ENCODE results near the gene FURIN.
A peak's percentile ranks its signal among the peaks of the same experiment; 100 is the strongest.
"Not testable (repeated sequence)": the region's sequence is repeated elsewhere in the genome, so short reads cannot be mapped to it uniquely, and the experiment has no call there.

FURIN gene

DNA sequence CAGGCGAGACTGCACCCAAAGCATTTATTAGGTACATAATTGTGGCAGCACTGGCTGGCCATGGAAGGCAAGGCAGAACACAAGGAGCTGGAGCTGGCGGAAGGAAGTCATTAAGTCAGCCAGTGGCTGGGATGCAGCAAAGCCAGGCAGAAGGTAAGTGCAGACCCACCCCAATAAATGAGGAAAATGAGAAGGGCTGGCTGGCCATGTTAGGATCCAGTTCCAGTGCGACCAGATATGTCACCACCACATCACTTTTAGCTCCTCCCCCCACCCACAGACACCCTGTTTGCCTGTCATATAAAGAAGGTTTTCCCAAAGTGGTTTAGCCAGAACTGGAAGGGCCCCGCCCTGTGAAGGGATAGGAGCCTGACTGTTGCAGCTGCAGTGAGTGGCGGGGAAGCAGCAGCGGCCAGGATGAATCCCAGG lies at the start of gene FURIN:
TSS of gene FURIN (plus strand) at position 328 of the 429 bp plus-strand sequence. CDS start 7,153 bp downstream, outside the sequence.
- DNase-seq (ENCODE audit: low spot score) = peak; percentile 92

- DNase-seq (ENCODE audit: low spot score) = no peak
These were observed 49.0 kb upstream of the FURIN start for GRCh38 chr15:90819390-90819789.

GRCh38 chr15:90819850-90820249 lies 48.5 kb upstream of the FURIN start:
- DNase-seq (ENCODE audit: low spot score) = no peak

DNA sequence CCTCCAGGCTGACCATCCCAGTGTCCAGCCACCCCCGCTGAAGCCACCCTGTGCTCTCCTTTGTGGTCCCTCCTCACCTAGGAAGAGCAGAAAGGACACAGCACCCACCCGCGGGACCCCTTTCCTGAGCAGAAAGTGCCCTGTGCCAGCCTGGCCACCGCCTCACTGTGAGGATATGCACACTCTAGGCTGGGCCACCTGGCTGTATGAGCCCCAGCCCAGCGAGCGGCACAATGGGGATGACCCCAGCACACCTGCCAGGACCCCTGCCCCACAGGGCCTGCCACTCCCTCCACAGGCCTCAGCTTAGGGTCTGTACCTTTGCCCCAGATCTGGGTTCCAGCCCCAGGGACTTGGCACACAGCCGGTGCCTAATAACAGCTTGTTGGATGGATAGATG lies 47.9 kb upstream of the FURIN start:
- no peak for DNase-seq (ENCODE audit: low spot score)

GRCh38 chr15:90822204-90822955 lies 46.0 kb upstream of the FURIN start:
- DNase-seq (ENCODE audit: low spot score) = no peak

- no peak for DNase-seq (ENCODE audit: low spot score)
These were observed 44.9 kb upstream of the FURIN start for GRCh38 chr15:90823455-90823974.

- DNase-seq (ENCODE audit: low spot score) = not testable (repeated sequence)
These were observed 43.1 kb upstream of the FURIN start for GRCh38 chr15:90825115-90825899.

DNA sequence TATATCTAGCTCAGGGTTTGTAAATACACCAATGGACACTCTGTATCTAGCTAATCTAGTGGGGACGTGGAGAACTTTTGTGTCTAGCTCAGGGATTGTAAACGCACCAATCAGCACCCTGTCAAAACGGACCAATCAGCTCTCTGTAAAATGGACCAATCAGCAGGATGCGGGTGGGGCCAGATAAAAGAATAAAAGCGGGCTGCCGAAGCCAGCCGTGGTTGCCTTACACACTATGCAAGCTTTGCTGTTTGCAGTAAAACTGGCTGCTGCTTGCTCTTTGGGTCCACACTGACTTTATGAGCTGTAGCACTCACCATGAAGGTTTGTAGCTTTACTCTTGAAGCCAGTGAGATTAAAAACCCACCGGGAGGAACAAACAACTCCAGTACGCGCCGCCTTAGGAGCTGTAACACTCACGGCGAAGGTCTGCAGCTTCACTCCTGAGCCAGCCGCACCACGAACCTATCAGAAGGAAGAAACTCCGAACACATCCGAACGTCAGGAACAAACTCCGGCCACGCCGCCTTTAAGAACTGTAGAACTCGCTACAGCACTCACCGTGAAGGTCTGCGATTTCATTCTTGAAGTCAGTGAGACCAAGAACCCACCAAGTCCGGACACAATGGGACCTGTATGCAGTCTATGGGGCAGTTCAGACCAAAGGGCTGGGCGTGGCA lies 42.0 kb upstream of the FURIN start:
- not testable (repeated sequence) for DNase-seq (ENCODE audit: low spot score)

DNA sequence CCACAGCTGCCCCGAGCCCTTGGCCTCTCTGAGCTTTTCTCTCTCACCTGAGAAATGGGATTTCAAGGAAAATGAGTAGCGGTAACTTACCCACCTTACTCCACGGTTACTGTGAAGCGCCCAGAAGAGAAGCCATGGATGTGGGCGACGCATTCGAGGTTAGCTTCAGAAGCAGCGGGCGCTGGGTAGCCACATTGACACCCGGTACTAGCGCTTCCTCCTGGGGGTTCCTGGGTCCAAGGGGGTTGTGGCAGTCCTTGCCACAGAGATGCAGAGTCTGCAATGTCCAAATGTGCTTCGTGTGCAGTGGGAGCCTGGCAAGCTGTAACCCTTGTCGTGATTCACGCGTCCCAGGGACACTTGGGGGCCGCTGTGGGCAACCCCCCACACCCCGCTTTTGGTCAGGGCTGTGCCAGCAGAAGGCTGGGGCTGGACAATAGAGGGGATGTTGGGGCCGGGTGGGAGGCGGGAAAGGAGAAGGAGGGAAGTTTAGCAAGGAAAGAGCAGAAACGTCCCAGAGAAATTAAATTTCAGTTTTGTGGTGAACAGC lies 41.4 kb upstream of the FURIN start:
- DNase-seq (ENCODE audit: low spot score) = no peak

DNA sequence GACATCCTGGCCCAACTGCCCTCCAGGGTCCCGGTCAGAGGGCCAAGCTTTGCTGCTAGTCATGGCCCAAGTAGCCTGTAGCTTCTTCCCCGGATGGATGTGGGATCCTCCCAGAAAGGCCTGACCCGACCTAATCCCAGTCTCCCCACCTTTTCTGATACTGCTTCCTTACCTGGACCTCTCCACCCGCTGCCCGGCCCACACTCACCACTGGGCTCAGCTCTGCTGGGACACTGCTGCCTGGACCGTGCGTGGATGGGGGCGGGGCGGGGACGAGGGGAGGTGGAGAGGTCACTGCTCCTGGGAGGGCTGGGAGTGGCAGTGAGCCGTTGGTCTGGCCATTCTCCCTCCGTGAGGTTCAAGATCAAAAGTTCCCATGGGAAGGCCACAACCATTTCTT lies 40.3 kb upstream of the FURIN start:
- no peak for DNase-seq (ENCODE audit: low spot score)

GRCh38 chr15:90829126-90829525 lies 39.3 kb upstream of the FURIN start:
- no peak for DNase-seq (ENCODE audit: low spot score)

GRCh38 chr15:90829942-90830440 lies 38.4 kb upstream of the FURIN start:
- no peak for DNase-seq (ENCODE audit: low spot score)

- DNase-seq (ENCODE audit: low spot score) = no peak
These were observed 33.8 kb upstream of the FURIN start for GRCh38 chr15:90834626-90835025.

DNA sequence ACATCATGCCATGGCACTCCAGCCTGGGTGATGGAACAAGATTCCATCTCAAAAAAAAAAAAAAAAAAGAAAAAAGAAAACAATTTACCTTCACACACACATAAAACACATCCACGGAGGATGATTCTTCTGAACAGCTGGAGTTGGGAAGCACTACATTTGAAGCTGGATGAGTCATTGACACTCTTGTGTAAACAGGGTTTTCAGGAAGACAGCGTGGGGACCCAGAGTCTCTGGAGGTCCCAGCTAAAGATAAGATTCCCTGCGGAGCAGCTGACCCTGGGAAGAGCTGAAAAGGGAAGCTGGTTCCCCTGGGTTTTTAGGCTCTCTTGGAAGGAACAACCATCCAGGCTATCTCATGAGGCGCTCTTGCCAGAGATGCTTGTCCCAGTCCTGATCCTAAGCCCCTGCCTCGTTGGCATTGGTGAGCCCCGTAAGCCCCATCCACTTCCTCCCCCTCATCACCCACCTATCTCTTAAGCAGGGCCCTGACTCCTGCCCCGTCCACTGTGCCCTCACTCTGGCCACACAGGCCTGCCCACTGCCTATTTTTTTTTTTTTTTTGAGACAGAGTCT lies 32.0 kb upstream of the FURIN start:
- peak; percentile 70 for DNase-seq (ENCODE audit: low spot score)

DNA sequence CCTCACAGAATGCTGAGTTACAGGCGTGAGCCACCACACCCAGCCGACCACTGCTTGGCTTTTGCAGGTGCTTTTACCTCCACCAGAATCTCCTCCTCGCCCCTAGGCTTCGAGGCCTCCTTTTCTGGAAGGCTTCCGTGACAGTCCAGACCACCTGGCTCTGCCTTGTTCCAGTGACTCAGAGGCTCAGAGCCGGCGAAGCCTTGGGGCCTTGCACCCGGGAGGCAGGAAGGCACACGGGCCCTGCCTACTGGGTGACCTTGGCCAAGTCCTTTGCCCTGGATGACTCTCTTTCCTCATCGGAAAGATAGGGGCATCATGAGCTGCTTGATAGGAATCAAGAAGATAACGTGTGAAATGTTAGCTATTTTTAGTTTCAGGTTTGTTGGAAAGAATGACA lies 31.3 kb upstream of the FURIN start:
- DNase-seq (ENCODE audit: low spot score) = no peak

DNA sequence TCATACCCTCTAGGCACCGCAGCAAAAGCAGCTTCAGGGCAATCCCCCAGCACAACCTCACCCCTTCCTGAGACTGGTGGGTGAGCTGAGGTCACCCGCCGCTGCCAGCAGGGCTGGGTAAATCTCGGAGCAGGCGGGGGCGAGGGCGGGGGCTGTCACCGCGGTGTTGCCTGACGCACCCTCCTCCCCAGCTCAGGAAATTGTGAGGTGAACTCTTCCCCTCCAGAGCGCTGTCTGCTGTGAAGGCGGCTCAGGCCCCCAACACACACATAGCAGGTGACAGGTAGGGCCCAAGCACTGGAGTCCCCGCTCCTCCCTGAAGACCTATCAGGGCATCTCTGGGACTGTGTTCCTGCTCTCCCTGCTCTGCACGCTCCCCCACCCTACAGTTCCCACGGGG lies 30.2 kb upstream of the FURIN start:
- DNase-seq (ENCODE audit: low spot score) = no peak

- no peak for DNase-seq (ENCODE audit: low spot score)
These were observed 29.8 kb upstream of the FURIN start for GRCh38 chr15:90838544-90838943.

DNA sequence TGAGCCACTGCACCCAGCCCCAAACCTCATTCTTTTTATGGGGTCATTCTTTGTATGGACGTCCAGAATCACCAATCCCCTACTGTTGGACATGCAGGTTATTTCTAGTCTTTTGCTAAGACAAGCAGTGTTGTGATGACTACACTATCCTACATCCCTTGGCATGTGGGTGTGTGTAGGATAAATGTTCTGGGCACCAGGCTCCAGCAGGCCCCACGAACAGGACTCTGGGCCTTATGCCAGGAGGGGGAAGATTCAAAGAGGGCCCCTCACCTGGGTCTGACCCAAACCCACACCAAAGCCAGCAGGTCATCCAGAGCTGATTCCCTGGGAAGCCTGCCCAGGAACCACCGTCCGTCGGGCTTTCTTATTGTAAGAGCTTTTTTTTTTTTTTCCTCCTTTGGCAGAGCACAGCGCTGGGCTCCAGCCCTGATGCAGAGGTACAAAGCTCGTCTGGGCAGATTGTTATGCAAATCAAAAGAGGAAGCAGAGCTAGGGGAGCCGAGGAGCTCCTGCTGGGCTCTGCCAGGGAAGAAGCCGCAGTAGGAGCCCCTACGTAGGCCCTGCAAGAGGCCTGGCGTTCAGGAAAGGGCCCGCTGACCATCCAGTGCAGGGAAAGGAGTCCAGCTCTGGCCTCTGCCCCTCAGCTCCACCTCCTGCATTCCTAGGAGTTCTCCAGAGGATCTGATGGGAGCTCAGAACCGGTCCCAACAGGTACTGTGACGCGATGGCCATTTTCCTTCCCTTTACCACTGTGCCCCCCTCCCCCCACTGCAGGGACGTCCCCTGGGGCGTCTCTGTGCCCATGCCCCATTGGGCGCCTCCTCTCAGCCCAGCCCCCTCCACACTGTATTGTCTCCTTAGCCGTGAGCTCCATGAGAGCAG lies 29.0 kb upstream of the FURIN start:
- peak; percentile 70 for DNase-seq (ENCODE audit: low spot score)

GRCh38 chr15:90840157-90840855 lies 28.1 kb upstream of the FURIN start:
- DNase-seq (ENCODE audit: low spot score) = no peak

GRCh38 chr15:90840954-90841353 lies 27.4 kb upstream of the FURIN start:
- no peak for DNase-seq (ENCODE audit: low spot score)
